Measurements from ENCODE around the gene BACH2.
A peak's percentile ranks its signal among the peaks of the same experiment; 100 is the strongest.

Gene BACH2

DNA sequence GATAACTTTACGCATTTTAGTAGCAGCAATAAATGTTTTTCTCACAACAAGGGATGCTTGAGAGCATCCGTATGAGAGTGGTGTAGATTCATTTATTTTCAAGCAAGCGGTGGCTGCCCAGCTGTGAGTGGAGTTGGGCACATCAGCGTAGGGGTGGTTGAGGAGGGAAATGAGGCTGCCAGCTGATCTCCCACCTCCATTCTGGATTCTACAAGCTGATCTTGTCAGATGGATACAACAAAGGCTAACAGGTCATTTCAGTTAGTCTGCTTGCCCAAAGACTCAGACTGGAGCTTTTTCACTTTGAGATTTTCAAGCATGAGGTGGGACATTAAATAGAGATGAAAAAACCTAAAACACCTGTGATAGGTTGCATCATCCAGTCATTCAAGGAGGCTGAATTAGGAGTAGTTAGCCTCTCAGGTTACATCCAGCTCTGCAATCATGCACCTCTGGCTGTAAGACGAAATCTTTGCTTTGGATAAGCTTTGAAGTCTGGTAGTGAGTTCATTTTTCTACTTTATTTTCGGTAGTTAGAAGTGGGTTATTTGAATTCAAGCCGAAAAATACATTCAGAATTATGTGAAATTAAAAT is 1.9 kb upstream of the BACH2 start:
- no peaks in the 10 kb centered on the region for H3K9me3 ChIP-seq (ENCODE audit: insufficient read depth, low read depth, low read length)
- no peak overlapping the region for H3K4me3 ChIP-seq (ENCODE audit: low read length)
- no peak overlapping the region for H3K9ac ChIP-seq (ENCODE audit: low read depth, low read length)
- peaks cover 36% of the 10 kb centered on the region for H3K27me3 ChIP-seq (ENCODE audit: insufficient read depth, low read length)
- H3K4me1 ChIP-seq (ENCODE audit: insufficient read depth, low read length) = peaks cover 13% of the 10 kb centered on the region; the same call in 1 of the 2 replicates
- no peaks in the 10 kb centered on the region for H3K36me3 ChIP-seq (ENCODE audit: insufficient read depth, low read depth, low read length)
- no peak overlapping the region for H3K27ac ChIP-seq (ENCODE audit: low read length)

DNA sequence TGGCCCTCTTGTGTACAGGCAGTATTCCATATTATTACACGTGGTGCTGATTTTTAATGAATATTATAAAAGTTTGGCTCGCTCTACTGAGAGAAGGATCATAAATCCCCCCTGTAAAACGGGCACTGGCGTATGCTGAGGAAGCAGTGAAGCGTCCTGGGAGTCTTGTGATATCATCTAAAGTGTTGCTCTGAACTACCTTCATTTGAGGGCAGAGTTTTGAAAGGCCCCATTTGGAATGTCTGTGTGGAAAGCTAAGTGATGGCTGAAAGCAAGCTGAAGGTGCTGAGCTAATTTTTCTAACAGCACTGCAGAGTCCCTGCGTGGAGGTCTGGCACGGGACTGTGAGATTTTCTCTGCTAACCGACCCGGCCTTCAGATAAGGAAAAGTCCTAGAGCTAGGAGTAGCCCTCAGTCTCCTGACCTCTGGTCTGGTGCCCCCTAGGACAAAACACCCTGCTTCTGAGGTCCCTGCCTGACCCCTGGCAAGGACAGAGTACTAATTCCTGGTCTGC is 1.3 kb upstream of the BACH2 start:
- Histone ChIP-seq H3K27me3 (ENCODE audit: insufficient read depth, low read length) (peaks cover 43% of the 10 kb centered on the region), H3K4me3 (ENCODE audit: low read length) (peak overlapping the region; percentile 72; the same call in 1 of the 2 replicates), H3K36me3 (ENCODE audit: insufficient read depth, low read depth, low read length) (no peaks in the 10 kb centered on the region), H3K9ac (ENCODE audit: low read depth, low read length) (peak overlapping the region; percentile 78; the same call in 1 of the 2 replicates), H3K4me1 (ENCODE audit: insufficient read depth, low read length) (peaks cover 16% of the 10 kb centered on the region; the same call in 1 of the 2 replicates), H3K27ac (ENCODE audit: low read length) (no peak overlapping the region), H3K9me3 (ENCODE audit: insufficient read depth, low read depth, low read length) (no peaks in the 10 kb centered on the region)

DNA sequence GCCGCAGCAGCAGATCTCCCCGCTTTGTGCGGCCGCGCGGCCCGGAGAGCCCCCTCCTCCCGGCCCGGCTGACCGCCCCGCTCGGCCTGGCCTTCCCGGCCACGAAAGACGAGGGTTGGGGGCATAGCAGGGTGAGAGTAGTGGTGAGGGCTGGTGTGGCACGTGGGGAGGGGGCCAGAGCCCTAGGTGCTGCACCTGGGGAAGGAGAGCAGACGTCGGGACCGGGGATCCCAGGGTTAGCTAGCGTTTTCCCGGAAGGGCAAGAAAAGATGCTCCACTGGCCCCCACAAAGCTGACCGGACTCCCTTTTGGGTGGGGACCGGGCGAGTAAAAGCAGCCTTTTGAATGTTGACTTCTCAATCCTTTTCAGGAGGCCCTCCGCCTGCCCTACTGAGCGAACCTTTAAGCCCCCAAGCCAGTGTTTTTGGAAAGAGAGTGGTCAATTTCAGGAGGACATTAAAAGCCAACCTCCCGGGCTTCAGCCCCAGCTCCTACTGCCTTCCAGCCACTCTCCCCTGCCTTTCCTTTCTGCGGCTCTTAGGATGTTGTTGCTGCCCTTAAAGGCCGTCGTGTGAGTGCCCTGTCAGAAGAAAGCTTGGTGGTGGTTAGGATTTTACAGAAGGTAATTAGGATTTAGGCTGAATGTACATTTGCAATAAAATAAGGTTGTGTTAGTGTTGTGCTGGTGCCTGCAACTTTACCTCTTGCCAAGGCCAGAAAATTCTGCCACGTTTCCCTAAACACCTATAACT is 648 bp upstream of the BACH2 start:
- peak overlapping the region; percentile 78 for H3K9ac ChIP-seq (ENCODE audit: low read depth, low read length)
- no peaks in the 10 kb centered on the region for H3K36me3 ChIP-seq (ENCODE audit: insufficient read depth, low read depth, low read length)
- peaks cover 16% of the 10 kb centered on the region; the same call in 1 of the 2 replicates for H3K4me1 ChIP-seq (ENCODE audit: insufficient read depth, low read length)
- H3K27me3 ChIP-seq (ENCODE audit: insufficient read depth, low read length) = peaks cover 48% of the 10 kb centered on the region
- H3K9me3 ChIP-seq (ENCODE audit: insufficient read depth, low read depth, low read length) = no peaks in the 10 kb centered on the region
- peak overlapping the region; percentile 16 for H3K27ac ChIP-seq (ENCODE audit: low read length)
- H3K4me3 ChIP-seq (ENCODE audit: low read length) = peak overlapping the region; percentile 72

DNA sequence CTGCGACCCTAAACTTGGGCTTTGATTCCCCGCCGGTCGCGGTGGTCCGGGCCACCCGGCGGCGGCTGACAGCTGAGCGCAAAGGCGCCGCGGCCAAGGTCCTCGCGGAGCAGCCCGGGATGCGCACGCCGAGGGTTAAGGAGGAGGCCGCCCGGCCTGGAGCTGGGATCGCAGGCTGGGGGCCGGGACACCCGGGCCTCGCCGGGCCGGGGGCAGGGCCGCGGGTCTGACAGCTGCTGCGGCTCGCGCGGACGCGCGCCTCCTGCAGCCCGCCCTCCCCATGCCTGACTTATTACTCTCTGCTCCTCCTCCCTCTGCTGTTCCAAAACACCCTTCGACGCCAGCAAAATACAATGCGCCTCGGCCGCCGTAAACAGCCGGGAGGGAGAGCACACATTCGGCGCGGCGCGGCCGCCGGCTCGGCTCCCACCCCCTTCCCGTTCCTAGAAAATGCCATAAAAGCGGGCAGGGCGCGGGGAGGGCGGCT is 746 bp downstream of the BACH2 start:
- H3K27me3 ChIP-seq (ENCODE audit: insufficient read depth, low read length) = peaks cover 52% of the 10 kb centered on the region
- no peak overlapping the region for H3K27ac ChIP-seq (ENCODE audit: low read length)
- H3K9ac ChIP-seq (ENCODE audit: low read depth, low read length) = peak overlapping the region; percentile 21; the same call in 1 of the 2 replicates
- H3K4me3 ChIP-seq (ENCODE audit: low read length) = peak overlapping the region; percentile 78
- H3K4me1 ChIP-seq (ENCODE audit: insufficient read depth, low read length) = peaks cover 16% of the 10 kb centered on the region; the same call in 1 of the 2 replicates
- H3K36me3 ChIP-seq (ENCODE audit: insufficient read depth, low read depth, low read length) = no peaks in the 10 kb centered on the region
- no peaks in the 10 kb centered on the region for H3K9me3 ChIP-seq (ENCODE audit: insufficient read depth, low read depth, low read length)

DNA sequence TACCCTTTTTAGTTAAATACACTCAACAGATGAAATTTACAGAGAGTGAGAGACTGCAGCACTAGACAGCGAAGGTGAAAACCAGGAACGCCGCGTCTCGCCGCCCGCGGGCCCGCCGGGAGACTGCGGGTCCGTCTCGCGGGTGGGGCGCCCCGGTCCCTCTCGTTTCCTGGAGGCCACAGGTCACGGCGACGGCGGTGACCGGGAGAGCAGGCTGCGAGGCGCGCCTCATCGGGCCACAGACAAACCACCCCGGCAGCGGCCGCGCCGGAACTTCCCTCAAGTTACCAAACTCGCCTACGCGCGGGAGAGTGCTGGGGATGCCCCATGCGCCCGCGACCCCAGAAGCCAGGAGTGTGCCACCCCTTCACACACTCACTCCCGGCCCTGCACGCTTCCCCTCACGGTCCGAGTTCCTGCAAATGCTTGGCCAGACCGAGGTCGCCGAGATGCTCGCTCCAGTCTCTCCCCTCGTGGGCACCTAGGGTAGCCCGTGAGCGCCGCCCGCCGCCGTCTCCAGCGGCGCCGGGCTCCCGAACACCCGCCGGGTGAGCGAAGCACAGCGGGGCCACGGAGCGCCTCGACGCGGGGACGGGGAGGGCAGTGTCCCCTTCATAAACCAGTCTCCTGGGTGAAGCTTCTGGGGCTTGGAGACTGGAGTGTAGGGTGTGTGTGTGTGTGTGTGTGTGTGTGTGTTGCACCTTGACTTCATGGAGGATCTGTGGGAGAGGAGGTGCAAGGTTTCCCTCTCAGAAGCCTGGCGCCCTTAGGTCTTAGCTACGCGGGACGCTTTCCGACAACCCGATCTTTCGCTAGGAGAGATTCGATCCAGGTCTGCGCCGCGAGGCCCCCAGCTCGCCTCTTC is 1.4 kb downstream of the BACH2 start:
- Histone ChIP-seq H3K27me3 (ENCODE audit: insufficient read depth, low read length) (peaks cover 52% of the 10 kb centered on the region), H3K4me1 (ENCODE audit: insufficient read depth, low read length) (peaks cover 16% of the 10 kb centered on the region; the same call in 1 of the 2 replicates), H3K27ac (ENCODE audit: low read length) (no peak overlapping the region), H3K4me3 (ENCODE audit: low read length) (peak overlapping the region; percentile 78), H3K36me3 (ENCODE audit: insufficient read depth, low read depth, low read length) (no peaks in the 10 kb centered on the region), H3K9ac (ENCODE audit: low read depth, low read length) (peak overlapping the region; percentile 21; the same call in 1 of the 2 replicates), H3K9me3 (ENCODE audit: insufficient read depth, low read depth, low read length) (no peaks in the 10 kb centered on the region)

DNA sequence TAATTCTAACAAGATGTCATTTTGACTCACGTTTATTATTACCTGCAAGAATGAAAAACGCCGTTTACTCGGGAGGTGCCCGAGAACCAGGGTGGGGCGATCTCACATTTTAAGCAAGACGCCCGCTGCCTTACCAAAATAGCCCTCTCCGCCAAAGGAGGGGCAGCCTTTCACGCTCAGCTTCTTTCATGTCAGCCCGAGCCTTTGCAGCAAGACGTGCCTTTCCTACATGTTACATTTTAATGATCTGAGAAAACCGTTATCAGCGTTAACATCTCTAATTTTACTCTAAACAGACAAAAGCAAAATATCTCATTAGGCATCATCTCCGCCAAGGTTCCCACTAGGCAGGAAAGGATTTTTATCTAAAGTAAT is 2.0 kb downstream of the BACH2 start:
- peaks cover 16% of the 10 kb centered on the region; the same call in 1 of the 2 replicates for H3K4me1 ChIP-seq (ENCODE audit: insufficient read depth, low read length)
- no peaks in the 10 kb centered on the region for H3K36me3 ChIP-seq (ENCODE audit: insufficient read depth, low read depth, low read length)
- no peak overlapping the region for H3K27ac ChIP-seq (ENCODE audit: low read length)
- H3K9ac ChIP-seq (ENCODE audit: low read depth, low read length) = peak overlapping the region; percentile 21; the same call in 1 of the 2 replicates
- peak overlapping the region; percentile 78 for H3K4me3 ChIP-seq (ENCODE audit: low read length)
- no peaks in the 10 kb centered on the region for H3K9me3 ChIP-seq (ENCODE audit: insufficient read depth, low read depth, low read length)
- H3K27me3 ChIP-seq (ENCODE audit: insufficient read depth, low read length) = peaks cover 52% of the 10 kb centered on the region

DNA sequence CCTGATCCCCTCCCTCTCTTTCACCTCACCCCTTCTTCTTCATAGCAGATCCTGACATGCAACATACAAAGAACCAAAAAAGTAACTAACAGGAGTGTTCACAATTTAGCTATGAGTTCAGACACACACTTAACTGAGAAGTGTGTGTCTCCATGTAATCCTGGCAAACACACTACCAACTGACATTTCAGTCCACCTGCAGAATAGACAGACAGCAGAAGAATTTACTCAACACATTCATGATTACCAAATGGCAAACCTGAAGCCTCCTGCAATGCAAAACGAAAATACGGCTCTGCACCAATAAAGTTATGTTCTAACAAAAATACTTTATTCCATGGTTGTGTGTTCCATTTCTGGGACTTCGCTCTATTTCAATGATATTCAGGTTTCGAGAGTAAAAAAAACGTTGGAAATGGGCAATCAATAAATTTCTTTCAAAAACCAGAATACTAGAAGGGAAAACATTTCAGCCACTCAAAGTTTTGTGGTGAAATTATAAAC is 2.6 kb downstream of the BACH2 start:
- Histone ChIP-seq H3K4me3 (ENCODE audit: low read length) (peak overlapping the region; percentile 78; the same call in 1 of the 2 replicates), H3K36me3 (ENCODE audit: insufficient read depth, low read depth, low read length) (no peaks in the 10 kb centered on the region), H3K9me3 (ENCODE audit: insufficient read depth, low read depth, low read length) (no peaks in the 10 kb centered on the region), H3K4me1 (ENCODE audit: insufficient read depth, low read length) (peaks cover 16% of the 10 kb centered on the region; the same call in 1 of the 2 replicates), H3K9ac (ENCODE audit: low read depth, low read length) (no peak overlapping the region), H3K27me3 (ENCODE audit: insufficient read depth, low read length) (peaks cover 52% of the 10 kb centered on the region), H3K27ac (ENCODE audit: low read length) (no peak overlapping the region)

DNA sequence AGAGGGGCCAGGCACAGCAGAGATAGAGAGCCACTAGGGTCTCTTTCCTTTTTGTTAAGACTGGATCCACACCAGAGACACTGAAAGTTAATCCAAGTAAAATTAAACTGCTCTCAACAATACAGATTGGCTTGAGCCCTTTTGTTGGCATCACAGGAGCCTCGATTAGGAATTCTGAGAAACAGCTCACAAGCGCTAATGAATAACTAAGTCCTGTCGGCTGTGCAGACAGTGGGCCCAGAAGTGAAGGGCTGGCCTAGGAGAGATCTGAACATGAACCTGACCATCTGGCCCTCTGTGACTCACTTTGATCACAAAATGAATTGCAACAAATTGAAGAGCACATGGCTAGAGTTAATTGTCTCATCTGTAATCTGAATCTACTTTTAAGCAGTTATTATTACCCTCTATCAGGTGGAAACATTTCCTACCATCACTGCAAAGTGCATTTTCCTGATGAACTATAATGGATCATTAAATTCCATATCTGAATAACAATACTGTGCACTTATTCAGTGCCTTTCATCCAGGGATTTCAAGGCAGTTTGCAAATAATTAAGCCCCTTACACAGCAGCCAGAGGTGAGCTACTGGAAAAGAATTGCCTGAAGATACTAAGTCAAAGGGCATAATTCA is 3.2 kb downstream of the BACH2 start:
- no peak overlapping the region for H3K9ac ChIP-seq (ENCODE audit: low read depth, low read length)
- no peaks in the 10 kb centered on the region for H3K9me3 ChIP-seq (ENCODE audit: insufficient read depth, low read depth, low read length)
- H3K27me3 ChIP-seq (ENCODE audit: insufficient read depth, low read length) = peaks cover 52% of the 10 kb centered on the region
- no peaks in the 10 kb centered on the region for H3K36me3 ChIP-seq (ENCODE audit: insufficient read depth, low read depth, low read length)
- peaks cover 13% of the 10 kb centered on the region; the same call in 1 of the 2 replicates for H3K4me1 ChIP-seq (ENCODE audit: insufficient read depth, low read length)
- H3K4me3 ChIP-seq (ENCODE audit: low read length) = no peak overlapping the region
- no peak overlapping the region for H3K27ac ChIP-seq (ENCODE audit: low read length)

DNA sequence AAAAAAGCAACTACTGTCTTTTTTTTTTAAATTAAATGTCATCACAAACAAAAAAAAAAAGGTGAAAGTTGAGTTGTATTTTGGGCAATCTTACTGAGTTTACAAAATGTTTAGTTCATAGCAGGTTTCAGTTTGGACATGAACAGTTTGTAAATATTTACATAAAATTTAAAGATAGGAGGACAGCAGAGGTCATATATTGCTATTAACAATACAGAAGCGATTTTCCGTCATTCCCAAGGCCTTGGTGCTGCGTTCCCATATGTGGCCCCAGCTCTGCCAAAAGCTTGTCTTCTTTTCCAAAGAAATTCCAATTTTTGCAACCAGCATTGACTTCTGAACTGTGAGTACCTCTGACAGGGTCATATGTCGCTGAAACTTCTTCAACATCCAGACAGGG is 5.1 kb downstream of the BACH2 start:
- Histone ChIP-seq H3K9ac (ENCODE audit: low read depth, low read length) (no peak overlapping the region), H3K36me3 (ENCODE audit: insufficient read depth, low read depth, low read length) (no peaks in the 10 kb centered on the region), H3K9me3 (ENCODE audit: insufficient read depth, low read depth, low read length) (no peaks in the 10 kb centered on the region), H3K4me1 (ENCODE audit: insufficient read depth, low read length) (peaks cover 11% of the 10 kb centered on the region), H3K4me3 (ENCODE audit: low read length) (no peak overlapping the region), H3K27ac (ENCODE audit: low read length) (no peak overlapping the region), H3K27me3 (ENCODE audit: insufficient read depth, low read length) (peaks cover 39% of the 10 kb centered on the region)

DNA sequence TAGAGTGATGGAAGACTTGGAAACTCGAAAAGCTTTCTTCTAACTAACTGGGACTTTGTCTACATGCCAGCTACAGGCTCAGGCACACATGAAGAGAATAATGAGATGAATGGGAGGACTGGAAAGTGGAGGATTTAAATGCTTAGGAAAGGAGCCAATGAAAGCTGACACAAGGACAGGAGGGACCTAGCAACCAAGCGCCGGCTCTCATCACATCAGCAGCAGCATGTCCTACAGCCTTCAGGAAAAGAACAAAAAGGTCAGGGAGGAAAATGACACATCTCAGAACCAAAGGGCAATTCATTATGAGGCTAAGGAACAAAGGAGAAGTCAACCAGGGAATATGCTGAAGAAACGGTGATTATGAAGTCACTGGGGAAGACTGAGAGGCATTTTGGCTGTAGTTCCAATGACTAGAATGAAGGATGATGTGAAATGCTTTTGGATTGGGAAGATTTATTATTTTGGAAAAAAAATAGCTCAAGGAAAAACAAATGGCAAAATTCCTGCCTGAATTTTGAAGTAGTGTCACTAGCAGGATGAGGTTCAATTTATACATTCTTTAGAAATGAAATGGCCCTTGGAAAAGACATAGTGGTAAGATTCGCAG is 5.7 kb downstream of the BACH2 start:
- Histone ChIP-seq H3K27me3 (ENCODE audit: insufficient read depth, low read length) (peaks cover 39% of the 10 kb centered on the region), H3K9ac (ENCODE audit: low read depth, low read length) (no peak overlapping the region), H3K4me3 (ENCODE audit: low read length) (no peak overlapping the region), H3K9me3 (ENCODE audit: insufficient read depth, low read depth, low read length) (no peaks in the 10 kb centered on the region), H3K36me3 (ENCODE audit: insufficient read depth, low read depth, low read length) (no peaks in the 10 kb centered on the region), H3K4me1 (ENCODE audit: insufficient read depth, low read length) (peaks cover 18% of the 10 kb centered on the region), H3K27ac (ENCODE audit: low read length) (no peak overlapping the region)

Measured in iPS-20b (cell line).